ENCODE results near the gene HIP1. TPM values are rescaled to one million over a fixed set of nuclear protein-coding genes. Genes with fewer than 3 reads are reported as not detected.

HIP1 gene
- total RNA-seq, 1 donor from 2014 or later = 49.3 TPM

DNA sequence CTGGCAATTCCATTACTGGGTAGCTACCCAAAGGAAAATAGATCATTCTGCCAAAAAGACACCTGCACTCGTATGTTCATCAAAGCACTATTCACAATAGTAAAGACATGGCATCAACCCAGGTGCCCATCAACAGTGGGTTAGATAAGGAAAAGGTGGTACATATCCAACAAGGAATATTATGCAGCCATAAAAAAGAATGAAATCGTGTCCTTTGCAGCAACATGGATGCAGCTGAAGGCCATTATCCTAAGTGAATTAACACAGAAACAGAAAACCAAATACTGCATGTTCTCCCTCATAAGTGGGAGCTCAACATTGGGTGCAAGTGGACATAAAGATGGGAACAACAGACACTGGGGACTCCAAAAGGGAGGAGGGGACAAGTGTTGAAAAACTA is 93.2 kb downstream of the HIP1 start:
- H3K9me3 Mint-ChIP-seq (ENCODE audit: unreplicated experiment) = no peaks in the 10 kb centered on the region
- H3K4me3 Mint-ChIP-seq (ENCODE audit: unreplicated experiment) = no peak overlapping the region
- TF ChIP-seq, protein P1, sequence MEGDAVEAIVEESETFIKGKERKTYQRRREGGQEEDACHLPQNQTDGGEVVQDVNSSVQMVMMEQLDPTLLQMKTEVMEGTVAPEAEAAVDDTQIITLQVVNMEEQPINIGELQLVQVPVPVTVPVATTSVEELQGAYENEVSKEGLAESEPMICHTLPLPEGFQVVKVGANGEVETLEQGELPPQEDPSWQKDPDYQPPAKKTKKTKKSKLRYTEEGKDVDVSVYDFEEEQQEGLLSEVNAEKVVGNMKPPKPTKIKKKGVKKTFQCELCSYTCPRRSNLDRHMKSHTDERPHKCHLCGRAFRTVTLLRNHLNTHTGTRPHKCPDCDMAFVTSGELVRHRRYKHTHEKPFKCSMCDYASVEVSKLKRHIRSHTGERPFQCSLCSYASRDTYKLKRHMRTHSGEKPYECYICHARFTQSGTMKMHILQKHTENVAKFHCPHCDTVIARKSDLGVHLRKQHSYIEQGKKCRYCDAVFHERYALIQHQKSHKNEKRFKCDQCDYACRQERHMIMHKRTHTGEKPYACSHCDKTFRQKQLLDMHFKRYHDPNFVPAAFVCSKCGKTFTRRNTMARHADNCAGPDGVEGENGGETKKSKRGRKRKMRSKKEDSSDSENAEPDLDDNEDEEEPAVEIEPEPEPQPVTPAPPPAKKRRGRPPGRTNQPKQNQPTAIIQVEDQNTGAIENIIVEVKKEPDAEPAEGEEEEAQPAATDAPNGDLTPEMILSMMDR (IDR thresholded peaks at IDR 0.05; ENCODE audit: unreplicated experiment) = no peak
- no peak for DNase-seq (ENCODE audit: low spot score)
- peaks cover 6% of the 10 kb centered on the region for H3K27me3 Mint-ChIP-seq (ENCODE audit: unreplicated experiment)
- H3K27ac Mint-ChIP-seq (ENCODE audit: unreplicated experiment) = no peak overlapping the region
- peaks cover 5% of the 10 kb centered on the region for H3K36me3 Mint-ChIP-seq (ENCODE audit: low read depth, unreplicated experiment)
- H3K4me1 Mint-ChIP-seq (ENCODE audit: unreplicated experiment) = peaks cover 11% of the 10 kb centered on the region

DNA sequence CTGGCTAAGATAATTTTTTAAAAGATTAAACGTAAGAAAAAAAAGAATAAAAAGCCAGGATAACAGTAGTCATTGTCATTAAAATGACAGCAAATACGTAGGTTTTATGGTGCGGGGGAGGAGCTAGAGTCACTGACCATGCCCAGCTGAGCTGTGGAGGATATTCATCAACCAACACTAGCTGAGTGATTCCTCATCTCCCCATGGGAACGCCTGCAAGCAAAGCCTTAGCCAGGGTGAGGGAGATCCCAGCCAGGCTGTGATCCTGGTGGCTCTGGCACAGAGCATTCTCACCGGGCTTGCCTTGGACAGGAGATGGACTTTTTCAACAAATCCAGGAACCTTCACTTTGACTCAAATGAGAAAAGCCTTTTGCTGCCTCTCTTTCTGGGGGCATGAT is 94.2 kb downstream of the HIP1 start:
- no peak overlapping the region for H3K27ac Mint-ChIP-seq (ENCODE audit: unreplicated experiment)
- H3K4me3 Mint-ChIP-seq (ENCODE audit: unreplicated experiment) = no peak overlapping the region
- H3K27me3 Mint-ChIP-seq (ENCODE audit: unreplicated experiment) = peaks cover 10% of the 10 kb centered on the region
- peaks cover 9% of the 10 kb centered on the region for H3K4me1 Mint-ChIP-seq (ENCODE audit: unreplicated experiment)
- no peak for DNase-seq (ENCODE audit: low spot score)
- H3K9me3 Mint-ChIP-seq (ENCODE audit: unreplicated experiment) = no peaks in the 10 kb centered on the region
- TF ChIP-seq, protein P1 (IDR thresholded peaks at IDR 0.05; ENCODE audit: unreplicated experiment) = no peak
- H3K36me3 Mint-ChIP-seq (ENCODE audit: low read depth, unreplicated experiment) = peaks cover 5% of the 10 kb centered on the region

- peak; percentile 28 for DNase-seq (ENCODE audit: low spot score)
- Mint-ChIP-seq H3K27ac (ENCODE audit: unreplicated experiment) (no peak overlapping the region), H3K36me3 (ENCODE audit: low read depth, unreplicated experiment) (peaks cover 5% of the 10 kb centered on the region), H3K9me3 (ENCODE audit: unreplicated experiment) (no peaks in the 10 kb centered on the region), H3K4me1 (ENCODE audit: unreplicated experiment) (peaks cover 11% of the 10 kb centered on the region), H3K4me3 (ENCODE audit: unreplicated experiment) (no peak overlapping the region), H3K27me3 (ENCODE audit: unreplicated experiment) (peaks cover 12% of the 10 kb centered on the region)
- TF ChIP-seq, protein P1 (IDR thresholded peaks at IDR 0.05; ENCODE audit: unreplicated experiment) = peak; percentile 73
Measured at GRCh38 chr7:75642810-75643486, 95.8 kb downstream of the HIP1 start.

DNA sequence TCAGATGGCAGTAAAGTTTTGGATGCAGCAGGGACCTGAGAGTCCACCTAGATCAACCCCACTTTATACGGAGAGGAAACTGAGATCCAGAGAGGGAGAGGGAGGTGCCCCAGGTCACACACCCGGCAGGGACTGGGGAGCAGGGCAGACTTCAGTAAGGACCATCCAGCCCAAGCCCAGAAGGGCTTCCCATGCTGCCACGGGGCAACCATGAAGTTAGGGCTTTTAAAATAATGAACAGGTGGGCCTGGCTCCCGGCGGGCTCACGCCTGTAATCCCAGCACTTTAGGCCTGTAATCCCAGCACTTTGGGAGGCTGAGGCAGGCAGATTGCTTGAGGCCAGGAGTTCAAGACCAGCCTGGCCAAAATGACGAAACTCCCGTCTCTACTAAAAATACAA is 98.5 kb downstream of the HIP1 start:
- Mint-ChIP-seq H3K4me1 (ENCODE audit: unreplicated experiment) (peaks cover 14% of the 10 kb centered on the region), H3K27me3 (ENCODE audit: unreplicated experiment) (peaks cover 16% of the 10 kb centered on the region), H3K36me3 (ENCODE audit: low read depth, unreplicated experiment) (no peaks in the 10 kb centered on the region), H3K9me3 (ENCODE audit: unreplicated experiment) (no peaks in the 10 kb centered on the region), H3K4me3 (ENCODE audit: unreplicated experiment) (peak overlapping the region; percentile 100), H3K27ac (ENCODE audit: unreplicated experiment) (peak overlapping the region; percentile 98)
- DNase-seq (ENCODE audit: low spot score) = no peak
- TF ChIP-seq, protein P1 (IDR thresholded peaks at IDR 0.05; ENCODE audit: unreplicated experiment) = no peak

- Mint-ChIP-seq H3K4me1 (ENCODE audit: unreplicated experiment) (peaks cover 14% of the 10 kb centered on the region), H3K4me3 (ENCODE audit: unreplicated experiment) (peak overlapping the region; percentile 100), H3K9me3 (ENCODE audit: unreplicated experiment) (no peaks in the 10 kb centered on the region), H3K27ac (ENCODE audit: unreplicated experiment) (peak overlapping the region; percentile 98), H3K36me3 (ENCODE audit: low read depth, unreplicated experiment) (no peaks in the 10 kb centered on the region), H3K27me3 (ENCODE audit: unreplicated experiment) (peaks cover 16% of the 10 kb centered on the region)
- TF ChIP-seq, protein P1 (IDR thresholded peaks at IDR 0.05; ENCODE audit: unreplicated experiment) = no peak
- DNase-seq (ENCODE audit: low spot score) = no peak
Measured at GRCh38 chr7:75639886-75640190, 98.9 kb downstream of the HIP1 start.
